GM19240 (cell line): ENCODE data around the gene ATXN3L.
"Not testable (repeated sequence)": the region's sequence is repeated elsewhere in the genome, so short reads cannot be mapped to it uniquely, and the experiment has no call there.

Experiments
- DNase-seq: peaks from one replicate; pipeline ENCODE4 v3.0.0; 2011; ENCODE audit warnings: low spot score; ENCODE audit not compliant: insufficient read length

The ATXN3L gene

DNA sequence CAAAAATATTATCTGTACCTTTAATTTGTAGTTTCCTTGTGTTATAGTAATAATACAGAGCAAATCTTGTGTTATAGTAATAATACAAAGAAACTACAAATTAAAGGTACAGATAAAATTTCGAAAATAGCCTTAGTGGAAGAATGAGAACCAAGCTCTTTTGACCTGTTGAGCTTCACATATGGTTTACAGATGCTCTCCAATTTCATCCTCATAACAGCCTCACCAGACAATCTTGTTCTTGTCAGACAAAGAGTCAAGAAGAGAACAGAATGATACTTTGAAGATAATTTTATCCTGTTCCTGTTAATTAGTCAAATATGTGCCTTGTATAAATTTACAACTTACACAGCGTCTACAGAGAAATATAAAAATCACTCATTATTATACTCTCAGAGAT is 12.8 kb downstream of the ATXN3L start:
- DNase-seq, result no peak

DNA sequence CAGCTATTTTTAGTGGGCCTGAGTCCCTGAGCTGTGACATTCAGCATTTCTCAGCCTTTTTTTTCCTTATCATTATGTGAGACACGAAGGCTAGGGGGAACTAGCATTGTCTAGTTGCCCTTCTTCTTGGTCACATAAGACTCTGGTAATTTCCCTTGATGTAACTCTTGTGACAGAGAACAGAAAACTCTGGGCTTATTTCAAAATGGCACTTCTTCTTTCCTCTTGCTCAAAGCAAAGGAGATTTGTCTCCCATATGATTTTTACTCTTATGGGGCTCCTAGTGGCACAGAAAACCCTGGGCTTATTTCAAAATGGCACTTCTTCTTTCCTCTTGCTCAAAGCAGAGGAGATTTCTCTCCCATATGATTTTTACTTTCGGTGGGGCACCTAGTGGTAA is 14.7 kb downstream of the ATXN3L start:
- DNase-seq, result no peak

DNA sequence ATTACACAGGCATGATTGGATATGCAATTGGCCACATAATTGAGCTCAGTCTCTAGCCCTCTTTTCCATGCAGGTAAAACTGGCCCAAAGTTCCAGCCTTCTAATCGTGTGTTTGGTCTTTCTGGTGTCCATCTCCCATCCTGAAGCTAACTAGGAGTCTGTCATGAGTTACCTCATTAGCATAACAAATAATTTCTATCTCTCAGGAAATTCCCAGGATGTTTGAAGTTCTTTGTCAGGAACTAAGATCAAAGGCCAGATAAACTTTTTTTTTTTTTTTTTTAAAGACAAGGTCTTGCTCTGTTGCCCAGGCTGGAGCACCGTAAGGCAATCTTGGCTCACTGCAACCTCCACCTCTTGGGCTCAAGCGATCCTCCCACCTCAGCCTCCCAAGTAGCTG is 15.8 kb downstream of the ATXN3L start:
- no peak for DNase-seq

DNA sequence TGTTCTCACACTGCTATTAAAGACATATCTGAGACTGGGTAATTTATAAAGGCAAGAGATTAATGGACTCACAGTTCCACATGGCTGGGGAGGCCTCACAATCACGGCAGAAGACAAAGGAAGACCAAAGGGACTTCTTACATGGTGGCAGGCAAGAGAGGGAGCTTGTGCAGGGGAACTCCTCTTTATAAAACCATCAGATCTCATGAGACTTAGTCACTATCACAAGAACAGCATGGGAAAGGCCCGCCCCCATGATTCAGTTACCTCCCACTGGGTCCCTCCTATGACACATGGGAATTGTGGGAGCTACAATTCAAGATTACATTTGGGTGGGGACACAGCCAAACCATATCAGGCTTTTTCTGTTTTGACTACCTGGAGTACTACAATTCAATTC is 16.6 kb downstream of the ATXN3L start:
- not testable (repeated sequence) for DNase-seq

DNA sequence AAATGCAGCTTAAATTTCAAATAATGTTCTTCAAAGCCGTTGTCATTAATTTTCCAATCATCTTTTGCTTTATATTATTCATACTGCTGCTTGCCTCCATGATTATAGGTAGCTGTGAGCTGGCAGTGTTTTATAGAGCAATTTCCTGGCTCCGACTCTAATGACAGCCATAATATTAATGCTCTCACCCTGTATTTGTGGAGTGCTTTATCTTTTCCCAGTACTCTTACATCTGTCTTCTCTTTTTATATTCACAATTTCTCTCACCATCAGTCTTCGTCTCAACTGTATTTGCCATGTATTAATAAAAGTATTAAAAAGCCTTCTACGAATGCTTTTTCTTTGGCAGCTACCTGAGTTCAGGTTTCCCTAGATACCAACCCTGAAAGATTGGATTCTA is 21.0 kb downstream of the ATXN3L start:
- DNase-seq, result no peak

DNA sequence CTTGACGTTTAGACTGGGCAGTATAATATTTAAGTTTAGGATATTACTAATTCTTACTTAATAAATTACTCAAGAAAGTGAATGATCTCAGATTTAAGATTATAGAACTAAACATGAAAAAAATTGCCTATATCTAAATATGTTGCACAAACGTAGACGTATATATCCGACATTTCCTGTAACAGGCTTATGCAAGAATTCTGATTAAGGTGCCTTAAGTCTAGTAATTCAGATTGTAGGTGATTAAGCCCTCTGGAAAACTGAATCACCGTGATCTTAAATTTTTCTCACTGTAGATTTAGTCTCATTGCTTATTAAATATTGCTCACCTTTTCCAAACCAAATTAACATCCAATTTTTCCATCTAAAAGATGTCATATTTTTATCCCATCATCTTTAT is 24.0 kb downstream of the ATXN3L start:
- DNase-seq, result no peak

DNA sequence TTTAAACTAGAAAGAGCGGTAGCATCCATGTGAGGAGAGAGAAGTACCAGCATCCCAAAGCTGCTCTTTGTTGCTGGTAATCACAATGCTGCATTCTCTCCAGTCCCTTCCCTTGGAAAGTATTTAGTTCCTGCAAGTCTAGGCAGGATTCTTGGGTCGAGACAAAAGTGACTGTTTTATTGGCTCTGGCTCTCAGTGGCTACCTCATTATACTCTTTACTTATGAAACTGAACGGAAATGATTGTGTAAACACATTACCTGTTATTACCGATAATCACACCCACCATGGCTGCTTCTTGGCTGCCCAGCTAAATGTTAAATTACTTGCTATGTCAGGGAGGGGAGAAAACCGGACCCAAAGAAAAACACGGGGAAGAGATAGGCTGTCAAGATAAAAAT is 26.2 kb downstream of the ATXN3L start:
- no peak for DNase-seq

DNA sequence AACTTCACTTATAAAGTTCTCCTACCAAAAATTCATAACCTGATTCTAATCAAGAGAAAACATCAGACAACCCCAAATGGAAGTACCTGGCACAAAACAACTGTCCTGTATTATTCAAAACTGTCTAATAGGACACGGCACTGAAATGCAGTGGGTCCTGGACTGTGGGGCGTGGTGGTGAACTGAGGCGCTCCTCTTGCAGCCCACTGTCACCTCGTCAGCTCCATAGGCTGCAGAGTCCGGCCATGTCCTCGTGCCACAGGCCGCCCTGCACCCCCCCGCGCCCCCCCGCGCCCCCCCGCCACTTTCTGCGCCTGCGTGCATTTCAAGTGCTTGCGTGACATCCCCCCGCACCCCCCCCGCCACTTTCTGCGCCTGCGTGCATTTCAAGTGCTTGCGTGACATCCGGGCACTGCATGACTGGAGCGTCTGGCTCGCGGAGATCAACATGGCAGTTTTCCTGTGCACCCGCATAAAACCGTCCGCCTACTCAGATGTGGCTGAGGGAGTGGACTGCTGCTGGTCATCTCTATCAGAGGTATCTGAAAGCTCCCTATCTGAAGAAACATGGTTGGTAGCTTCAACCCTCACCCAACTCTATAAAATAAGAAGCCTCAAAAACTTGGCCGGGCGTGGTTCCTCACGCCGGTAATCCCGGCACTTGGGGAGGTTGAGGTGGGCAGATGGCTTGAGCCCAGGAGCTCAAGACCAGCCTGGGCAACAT is 28.8 kb downstream of the ATXN3L start:
- DNase-seq, result no peak

DNA sequence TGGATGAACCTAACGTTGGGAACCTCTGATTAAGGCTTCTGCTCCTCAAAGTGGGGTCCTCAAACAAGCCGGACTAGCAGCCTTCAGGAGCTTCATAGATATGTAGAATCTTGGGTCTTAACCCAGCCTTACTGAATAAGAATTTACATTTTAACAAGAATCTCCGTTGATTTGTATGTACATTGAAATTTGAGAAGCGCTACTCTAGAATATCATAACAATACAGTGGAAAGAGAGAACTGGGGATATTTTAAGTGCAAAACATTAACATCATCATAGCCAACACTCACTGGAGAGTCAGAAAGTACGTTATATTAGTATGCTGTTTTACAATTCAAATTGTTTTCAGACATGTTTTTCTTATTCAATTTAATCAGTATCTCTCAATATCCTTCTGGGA is 31.2 kb downstream of the ATXN3L start:
- DNase-seq, result no peak

DNA sequence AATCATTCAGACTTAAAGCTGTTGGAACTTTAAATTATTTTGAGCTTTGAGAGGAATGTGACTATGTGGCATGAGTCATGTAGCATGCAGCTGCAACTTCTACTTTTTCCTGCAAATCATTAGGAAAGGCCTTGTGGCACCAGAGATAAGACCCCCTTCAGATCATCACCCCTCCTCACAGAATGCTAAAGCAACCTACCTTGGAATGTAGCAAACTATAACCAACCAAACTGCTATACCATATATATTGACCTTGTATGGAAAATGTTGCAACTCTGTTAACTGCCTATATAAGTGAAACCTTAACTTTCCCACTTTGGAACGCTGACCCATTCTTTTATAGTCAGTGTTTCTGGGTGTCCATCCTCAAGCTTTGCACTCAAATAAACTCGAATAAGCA is 32.0 kb downstream of the ATXN3L start:
- no peak for DNase-seq

DNA sequence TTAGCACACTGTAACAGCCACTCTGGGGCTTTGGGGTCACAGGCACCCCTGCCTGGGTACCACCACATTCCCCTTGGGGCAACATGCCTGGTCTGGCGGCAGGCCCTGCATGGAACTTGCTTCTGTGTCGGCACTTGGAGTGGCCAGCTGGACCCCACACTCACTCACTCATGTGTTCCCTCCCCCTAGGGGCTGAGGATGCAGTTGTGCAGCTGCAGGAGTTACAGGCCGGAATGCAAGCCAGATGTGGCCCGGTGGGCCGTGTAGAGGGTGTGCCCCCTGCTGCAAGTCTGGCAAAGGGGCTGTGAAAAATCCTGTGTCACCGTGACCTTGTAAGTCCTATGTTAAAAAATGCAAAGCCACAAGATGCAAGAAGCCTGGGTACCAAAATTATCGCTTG is 34.2 kb downstream of the ATXN3L start:
- DNase-seq, result no peak

DNA sequence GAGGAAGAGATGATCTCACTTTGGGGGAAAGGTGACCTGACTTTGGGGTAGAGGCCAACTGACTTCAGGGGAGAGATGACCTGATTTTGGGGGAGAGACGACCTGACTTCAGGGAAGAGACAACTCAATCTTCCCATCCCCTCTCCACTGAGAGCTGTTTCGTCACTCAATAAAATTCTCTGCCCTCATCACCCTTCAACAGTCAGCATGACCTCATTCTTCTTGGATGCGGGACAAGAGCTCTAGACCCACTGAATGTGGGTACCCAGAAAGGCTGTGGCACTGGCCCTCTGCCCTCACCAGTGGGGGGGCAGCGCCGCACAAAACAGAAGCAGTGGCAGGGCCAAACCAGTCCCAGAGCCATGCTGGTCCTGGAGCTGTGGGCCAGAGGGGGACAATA is 34.6 kb downstream of the ATXN3L start:
- no peak for DNase-seq

DNA sequence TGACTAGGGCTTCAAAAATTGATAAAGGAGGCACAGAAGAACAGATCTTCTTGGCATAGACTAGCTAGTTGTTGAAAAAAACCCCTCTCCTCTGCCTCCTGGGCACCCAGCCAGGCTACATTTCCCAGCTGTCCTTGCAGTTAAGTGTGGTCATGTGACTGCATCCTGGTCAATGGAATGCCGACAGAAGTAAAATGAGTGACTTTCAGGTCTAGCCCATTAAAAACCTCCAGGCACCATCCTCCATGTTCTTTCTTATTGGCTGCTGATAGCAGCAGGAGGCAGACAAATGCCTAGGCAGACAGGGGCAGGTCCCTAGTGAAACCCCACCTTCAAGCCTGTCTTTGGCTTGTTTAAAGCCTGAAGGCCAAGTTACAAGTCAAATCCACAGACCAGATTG is 35.3 kb downstream of the ATXN3L start:
- no peak for DNase-seq

DNA sequence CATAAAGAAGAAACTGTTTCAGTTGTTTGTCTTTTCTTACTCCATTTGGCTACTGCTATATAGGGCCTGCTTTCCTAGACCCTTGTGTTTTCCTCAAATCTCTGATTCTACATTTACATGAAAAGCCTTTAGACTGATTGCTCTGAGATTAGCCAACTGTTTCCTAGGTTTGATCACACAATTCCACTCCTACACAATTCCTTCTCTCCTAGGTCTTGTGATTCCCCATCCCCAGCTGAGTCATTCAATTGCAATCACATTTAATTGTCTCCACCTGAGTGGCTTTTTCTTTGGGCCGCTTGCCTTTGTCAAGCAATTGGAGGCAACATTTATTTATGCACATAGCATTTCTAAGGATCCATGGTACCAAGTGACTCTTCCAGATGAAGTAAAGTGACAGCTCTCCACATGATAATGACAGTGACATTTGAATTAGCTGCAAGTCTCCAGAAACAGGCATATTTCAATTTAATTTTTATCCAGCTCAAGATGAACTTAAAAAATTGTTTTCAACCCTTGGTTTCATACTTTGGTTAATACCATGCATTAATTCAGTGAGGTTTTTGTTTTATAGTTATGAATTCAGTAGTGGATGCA is 35.8 kb downstream of the ATXN3L start:
- no peak for DNase-seq

DNA sequence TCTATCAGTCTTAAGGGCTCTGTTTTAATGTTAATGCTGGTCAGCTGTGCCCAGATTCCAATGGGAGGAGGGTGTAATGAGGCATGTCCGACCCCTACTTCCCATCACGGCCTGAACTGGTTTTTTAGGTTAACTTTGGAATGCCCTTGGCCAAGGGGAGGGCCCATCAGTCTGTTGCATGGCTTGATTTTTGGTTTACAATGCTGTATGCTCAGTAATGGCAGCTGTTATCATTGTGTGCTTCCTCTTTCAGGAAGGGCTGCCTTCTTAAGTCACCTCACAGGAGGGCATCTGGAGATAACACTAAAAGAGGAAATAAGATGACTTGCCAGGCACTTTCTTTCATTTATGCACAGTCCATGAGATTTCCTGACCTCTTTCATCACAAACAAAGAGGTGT is 36.3 kb downstream of the ATXN3L start:
- no peak for DNase-seq

DNA sequence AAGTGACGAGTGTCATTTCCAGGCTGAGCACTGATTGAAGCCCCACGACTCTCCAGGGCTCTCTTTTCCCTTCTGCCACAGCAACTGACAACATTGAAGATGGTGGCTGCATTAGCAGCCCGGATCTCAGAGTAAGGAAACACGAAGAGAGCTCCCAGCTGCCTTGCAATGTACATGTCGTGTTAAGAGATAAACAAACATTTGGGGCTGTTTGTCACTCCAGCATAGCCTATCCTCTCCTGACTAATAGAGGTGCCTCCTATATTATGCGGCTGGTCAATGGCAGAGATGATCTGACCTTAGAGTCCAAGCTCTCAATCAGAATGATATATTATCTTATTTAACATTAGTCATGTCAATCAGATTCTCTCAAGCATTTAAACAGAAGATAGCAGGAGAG is 38.6 kb downstream of the ATXN3L start:
- no peak for DNase-seq

DNA sequence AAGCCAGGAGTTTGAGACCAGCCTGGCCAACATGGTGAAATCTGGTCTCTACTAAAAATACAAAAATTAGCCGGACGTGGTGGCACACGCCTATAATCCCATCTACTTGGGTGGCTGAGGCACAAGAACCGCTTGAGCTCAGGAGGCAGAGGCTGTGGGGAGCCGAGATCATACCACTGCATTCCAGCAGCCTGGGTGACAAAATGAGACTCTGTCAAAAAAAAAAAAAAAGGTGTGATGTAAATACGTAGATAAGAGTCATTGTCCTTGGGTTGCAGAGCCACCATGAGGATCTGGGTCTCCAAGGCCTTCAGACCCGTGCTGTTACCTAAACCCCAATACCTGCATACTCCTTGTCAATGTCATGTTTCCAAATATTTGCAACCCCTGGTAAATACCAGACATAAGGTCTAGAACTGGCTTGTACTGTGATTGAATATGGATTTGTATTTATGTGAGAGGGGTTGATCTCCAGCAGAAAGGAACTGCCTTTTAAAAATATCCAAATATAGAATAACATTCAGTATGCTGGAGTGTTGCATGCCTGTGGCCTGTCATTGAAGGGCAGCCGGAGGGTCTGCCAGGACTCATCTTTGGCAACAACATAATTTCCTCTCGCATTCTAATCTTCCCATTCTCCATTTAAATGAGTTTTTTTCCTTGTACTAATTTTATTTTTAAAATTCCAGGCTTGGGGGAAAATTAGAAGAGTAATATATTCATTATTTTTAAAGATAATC is 40.4 kb downstream of the ATXN3L start:
- no peak for DNase-seq

DNA sequence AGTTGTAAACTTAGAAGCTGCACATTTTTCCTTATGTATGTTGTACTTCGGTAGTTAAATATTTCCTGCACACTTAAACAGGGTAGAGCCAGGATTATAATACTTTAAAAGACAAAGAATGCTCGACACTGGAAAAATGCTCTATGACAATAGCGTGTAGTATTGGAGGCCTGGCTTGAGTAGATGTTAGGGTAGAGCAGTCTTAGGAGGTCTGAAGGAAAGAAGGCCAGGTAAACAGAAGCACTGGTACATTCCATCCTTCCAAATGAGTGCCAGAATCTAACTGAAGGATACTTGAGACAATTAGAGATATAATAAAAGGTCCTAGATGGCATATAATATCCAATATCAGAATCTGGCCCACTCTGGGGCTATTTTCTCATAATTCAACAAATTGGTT is 42.3 kb downstream of the ATXN3L start:
- DNase-seq, result no peak

DNA sequence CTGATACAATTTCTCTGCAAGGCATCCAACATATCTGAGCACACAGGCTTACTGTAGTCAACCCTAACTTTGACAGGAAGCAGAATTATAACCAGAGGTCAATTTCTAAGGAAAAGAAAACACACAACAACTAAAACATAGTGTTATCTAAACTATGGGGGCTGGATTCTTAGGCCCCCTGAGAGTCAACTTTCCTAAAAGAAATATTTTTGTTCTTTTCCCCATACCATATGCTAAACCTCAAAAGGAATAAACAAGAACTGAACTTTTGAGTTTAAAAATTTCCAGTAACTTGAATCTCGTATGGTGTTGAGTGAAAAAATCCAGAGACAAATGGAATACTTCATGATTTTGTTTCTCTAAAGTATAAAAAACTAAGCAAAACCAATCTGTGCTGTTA is 42.9 kb downstream of the ATXN3L start:
- DNase-seq, result no peak

DNA sequence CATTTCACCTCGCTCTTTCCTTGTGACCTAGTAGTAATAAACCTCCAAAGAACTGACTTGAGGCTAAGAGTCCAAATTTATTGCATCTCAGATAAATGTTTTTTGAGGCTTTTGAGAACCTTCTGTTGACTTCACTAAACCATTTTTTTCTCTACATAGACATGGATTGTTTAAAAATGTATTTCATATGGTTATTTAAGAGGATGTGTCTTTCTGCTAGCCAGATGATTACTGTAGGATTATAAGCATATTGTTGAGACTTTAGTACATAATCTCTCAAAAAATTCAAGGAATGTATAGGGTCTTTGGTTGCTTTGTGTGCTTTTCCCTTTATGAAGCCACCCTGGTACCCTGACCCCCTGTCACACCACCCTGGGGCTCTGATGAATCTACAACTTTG is 44.8 kb downstream of the ATXN3L start:
- no peak for DNase-seq

DNA sequence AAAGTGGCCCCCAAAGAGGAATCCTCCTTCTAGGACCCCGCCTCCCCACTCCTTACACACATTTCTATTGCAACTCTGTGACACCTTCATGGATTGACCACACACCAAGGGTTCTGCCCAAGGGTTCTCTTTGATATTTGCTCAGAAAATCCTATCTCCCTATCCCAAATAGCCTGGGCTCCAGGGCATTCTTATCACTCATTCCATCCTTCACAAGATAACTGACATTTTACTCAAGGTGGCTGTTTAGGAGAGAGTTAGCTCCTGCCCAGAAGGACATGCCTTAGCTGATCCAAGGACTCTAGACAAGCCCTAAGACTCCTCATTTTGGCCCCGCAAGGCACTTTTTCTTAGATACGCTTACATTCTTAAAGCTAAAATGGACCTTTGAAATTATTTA is 47.4 kb downstream of the ATXN3L start:
- no peak for DNase-seq

DNA sequence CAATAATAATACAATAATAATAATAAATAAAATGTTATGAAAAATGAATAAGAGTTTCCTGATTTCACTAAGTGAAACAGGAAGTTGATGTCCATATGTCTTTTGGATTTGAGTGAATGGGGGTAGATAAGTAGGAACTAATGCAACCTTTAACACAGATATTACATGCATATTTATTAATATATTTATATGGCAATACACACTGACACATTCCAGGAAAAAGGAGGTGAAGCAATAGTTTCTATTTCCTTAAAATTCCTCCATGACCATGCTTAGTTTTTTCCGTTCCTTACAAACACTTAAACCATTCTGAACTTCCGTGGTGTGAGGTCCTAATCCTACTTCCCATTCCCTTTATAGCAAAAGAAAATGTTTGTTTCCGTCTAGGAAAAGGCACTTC is 48.3 kb downstream of the ATXN3L start:
- no peak for DNase-seq

DNA sequence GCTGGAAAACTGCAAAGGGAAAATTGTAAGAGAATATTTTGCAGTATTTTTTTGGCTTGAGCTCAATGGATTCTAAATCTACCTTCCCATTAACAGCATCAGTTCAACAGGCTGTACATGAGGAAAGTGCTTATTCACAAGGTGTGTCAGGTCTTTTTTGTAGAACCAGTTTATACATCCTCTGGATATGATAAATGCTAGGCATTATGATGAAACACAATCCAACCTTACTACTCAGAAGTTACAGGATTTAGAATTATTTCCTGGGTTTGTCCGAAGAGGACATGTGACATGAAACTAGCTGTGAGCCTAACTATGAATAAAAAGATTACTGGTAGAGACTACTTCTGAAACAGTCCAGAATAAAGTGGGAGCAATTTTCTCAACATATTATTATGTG is 49.5 kb downstream of the ATXN3L start:
- no peak for DNase-seq
